ENCODE measurements around the gene REG4. TPM values are rescaled to one million over a fixed set of nuclear protein-coding genes. Genes with fewer than 3 reads are reported as not detected.

Gene REG4
- total and polyA plus RNA-seq, 10 of the 15 experiments (the other 5 are each of a cell fraction or from before 2014, with no cell fraction given): not detected

DNA sequence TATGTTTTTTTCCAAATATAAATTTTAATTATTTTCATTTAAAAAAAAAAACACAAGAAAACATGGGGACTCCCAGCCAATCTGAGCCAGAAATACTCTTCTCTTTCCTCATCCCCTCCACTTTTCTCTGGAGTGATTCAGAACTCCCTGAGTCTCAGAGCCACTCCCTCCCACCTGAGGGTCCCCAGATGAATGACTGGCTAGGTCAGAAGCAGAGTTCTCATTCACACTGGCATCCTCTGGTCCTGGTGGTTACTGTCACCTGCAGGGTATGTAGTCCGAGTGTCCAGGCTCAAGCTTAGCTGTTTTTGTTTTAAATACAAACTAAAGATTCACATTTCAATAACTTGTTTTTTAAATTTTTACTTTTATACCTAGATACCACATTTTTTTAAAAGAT lies 48.9 kb downstream of the REG4 start:
- no peaks in the 10 kb centered on the region for H3K27me3 ChIP-seq (replicated peaks in 1 of 2; ENCODE audit: control insufficient read depth in 2 of 2, insufficient read depth in 2 of 2, low read length in 1 of 2)
- intact Hi-C loops (cut with micrococcal nuclease; ENCODE audit: unreplicated experiment) (no loop called here), in situ Hi-C loops (cut with MboI) (no loop called here)
- DNase-seq (ENCODE audit: low read depth, low spot score) (no peak), ATAC-seq (no peak), FAIRE-seq (no peak)
- RAD21 ChIA-PET (ENCODE audit: unreplicated experiment): no interaction called here
- POLR2A ChIA-PET: no interaction called here
- H4K20me1 ChIP-seq (ENCODE audit: control insufficient read depth, insufficient read depth): no peaks in the 10 kb centered on the region
- no peak overlapping the region for H3K4me3 ChIP-seq
- no peak overlapping the region for H3K27ac ChIP-seq (ENCODE audit: control insufficient read depth, insufficient read depth)
- no peak overlapping the region for H3K9ac ChIP-seq (ENCODE audit: control insufficient read depth, insufficient read depth, low read length)
- WGBS (ENCODE audit: insufficient coverage, insufficient replicate concordance, low lambda C conversion rate, missing lambda C conversion rate): 30% methylated on average over 1 of the region's 1 CpG
- CTCF ChIA-PET: no interaction called here
- H3K4me2 ChIP-seq (ENCODE audit: control insufficient read depth, insufficient read depth): no peak overlapping the region
- no peaks in the 10 kb centered on the region for H3K4me1 ChIP-seq (ENCODE audit: control insufficient read depth, insufficient read depth, low read length)
- H3K9me3 ChIP-seq (replicated peaks; ENCODE audit: control insufficient read depth, insufficient read depth, low read length): no peaks in the 10 kb centered on the region
- no peaks in the 10 kb centered on the region for H3K36me3 ChIP-seq (ENCODE audit: control insufficient read depth in 2 of 2, insufficient read depth in 2 of 2, low read length in 1 of 2)
- H3K79me2 ChIP-seq (ENCODE audit: control insufficient read depth, insufficient read depth, low read length): no peaks in the 10 kb centered on the region
- SMC1A ChIA-PET (ENCODE audit: uncharacterized antibody, unreplicated experiment): no interaction called here
- H2AFZ ChIP-seq (ENCODE audit: control insufficient read depth, low read depth, low read length): no peak overlapping the region
- TF ChIP-seq, protein P1, sequence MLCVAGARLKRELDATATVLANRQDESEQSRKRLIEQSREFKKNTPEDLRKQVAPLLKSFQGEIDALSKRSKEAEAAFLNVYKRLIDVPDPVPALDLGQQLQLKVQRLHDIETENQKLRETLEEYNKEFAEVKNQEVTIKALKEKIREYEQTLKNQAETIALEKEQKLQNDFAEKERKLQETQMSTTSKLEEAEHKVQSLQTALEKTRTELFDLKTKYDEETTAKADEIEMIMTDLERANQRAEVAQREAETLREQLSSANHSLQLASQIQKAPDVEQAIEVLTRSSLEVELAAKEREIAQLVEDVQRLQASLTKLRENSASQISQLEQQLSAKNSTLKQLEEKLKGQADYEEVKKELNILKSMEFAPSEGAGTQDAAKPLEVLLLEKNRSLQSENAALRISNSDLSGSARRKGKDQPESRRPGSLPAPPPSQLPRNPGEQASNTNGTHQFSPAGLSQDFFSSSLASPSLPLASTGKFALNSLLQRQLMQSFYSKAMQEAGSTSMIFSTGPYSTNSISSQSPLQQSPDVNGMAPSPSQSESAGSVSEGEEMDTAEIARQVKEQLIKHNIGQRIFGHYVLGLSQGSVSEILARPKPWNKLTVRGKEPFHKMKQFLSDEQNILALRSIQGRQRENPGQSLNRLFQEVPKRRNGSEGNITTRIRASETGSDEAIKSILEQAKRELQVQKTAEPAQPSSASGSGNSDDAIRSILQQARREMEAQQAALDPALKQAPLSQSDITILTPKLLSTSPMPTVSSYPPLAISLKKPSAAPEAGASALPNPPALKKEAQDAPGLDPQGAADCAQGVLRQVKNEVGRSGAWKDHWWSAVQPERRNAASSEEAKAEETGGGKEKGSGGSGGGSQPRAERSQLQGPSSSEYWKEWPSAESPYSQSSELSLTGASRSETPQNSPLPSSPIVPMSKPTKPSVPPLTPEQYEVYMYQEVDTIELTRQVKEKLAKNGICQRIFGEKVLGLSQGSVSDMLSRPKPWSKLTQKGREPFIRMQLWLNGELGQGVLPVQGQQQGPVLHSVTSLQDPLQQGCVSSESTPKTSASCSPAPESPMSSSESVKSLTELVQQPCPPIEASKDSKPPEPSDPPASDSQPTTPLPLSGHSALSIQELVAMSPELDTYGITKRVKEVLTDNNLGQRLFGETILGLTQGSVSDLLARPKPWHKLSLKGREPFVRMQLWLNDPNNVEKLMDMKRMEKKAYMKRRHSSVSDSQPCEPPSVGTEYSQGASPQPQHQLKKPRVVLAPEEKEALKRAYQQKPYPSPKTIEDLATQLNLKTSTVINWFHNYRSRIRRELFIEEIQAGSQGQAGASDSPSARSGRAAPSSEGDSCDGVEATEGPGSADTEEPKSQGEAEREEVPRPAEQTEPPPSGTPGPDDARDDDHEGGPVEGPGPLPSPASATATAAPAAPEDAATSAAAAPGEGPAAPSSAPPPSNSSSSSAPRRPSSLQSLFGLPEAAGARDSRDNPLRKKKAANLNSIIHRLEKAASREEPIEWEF (IDR thresholded peaks at IDR 0.05; ENCODE audit: insufficient replicate concordance, low read depth, low read length): no peak
- TF ChIP-seq NFYB (IDR thresholded peaks at IDR 0.05; ENCODE audit: insufficient read depth, low read depth, low read length) (no peak), SPI1 (IDR thresholded peaks at IDR 0.05; ENCODE audit: borderline replicate concordance, insufficient read depth, low read depth, low read length) (no peak), HDGF (IDR thresholded peaks at IDR 0.05) (no peak), ZNF217 (IDR thresholded peaks at IDR 0.05) (no peak), NFXL1 (IDR thresholded peaks at IDR 0.05; ENCODE audit: borderline replicate concordance) (no peak), RFX5 (IDR thresholded peaks at IDR 0.05; ENCODE audit: low read depth, low read length) (no peak), IKZF1 (conservative IDR thresholded peaks at IDR 0.05) (no peak)
- TF ChIP-seq, protein P2, sequence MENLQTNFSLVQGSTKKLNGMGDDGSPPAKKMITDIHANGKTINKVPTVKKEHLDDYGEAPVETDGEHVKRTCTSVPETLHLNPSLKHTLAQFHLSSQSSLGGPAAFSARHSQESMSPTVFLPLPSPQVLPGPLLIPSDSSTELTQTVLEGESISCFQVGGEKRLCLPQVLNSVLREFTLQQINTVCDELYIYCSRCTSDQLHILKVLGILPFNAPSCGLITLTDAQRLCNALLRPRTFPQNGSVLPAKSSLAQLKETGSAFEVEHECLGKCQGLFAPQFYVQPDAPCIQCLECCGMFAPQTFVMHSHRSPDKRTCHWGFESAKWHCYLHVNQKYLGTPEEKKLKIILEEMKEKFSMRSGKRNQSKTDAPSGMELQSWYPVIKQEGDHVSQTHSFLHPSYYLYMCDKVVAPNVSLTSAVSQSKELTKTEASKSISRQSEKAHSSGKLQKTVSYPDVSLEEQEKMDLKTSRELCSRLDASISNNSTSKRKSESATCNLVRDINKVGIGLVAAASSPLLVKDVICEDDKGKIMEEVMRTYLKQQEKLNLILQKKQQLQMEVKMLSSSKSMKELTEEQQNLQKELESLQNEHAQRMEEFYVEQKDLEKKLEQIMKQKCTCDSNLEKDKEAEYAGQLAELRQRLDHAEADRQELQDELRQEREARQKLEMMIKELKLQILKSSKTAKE (IDR thresholded peaks at IDR 0.05; ENCODE audit: low read depth, poor library complexity, severe bottlenecking): no peak
- TF ChIP-seq, protein P3, sequence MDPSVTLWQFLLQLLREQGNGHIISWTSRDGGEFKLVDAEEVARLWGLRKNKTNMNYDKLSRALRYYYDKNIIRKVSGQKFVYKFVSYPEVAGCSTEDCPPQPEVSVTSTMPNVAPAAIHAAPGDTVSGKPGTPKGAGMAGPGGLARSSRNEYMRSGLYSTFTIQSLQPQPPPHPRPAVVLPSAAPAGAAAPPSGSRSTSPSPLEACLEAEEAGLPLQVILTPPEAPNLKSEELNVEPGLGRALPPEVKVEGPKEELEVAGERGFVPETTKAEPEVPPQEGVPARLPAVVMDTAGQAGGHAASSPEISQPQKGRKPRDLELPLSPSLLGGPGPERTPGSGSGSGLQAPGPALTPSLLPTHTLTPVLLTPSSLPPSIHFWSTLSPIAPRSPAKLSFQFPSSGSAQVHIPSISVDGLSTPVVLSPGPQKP (IDR thresholded peaks at IDR 0.05; ENCODE audit: low read depth, low read length): no peak
- TF ChIP-seq, protein P4, sequence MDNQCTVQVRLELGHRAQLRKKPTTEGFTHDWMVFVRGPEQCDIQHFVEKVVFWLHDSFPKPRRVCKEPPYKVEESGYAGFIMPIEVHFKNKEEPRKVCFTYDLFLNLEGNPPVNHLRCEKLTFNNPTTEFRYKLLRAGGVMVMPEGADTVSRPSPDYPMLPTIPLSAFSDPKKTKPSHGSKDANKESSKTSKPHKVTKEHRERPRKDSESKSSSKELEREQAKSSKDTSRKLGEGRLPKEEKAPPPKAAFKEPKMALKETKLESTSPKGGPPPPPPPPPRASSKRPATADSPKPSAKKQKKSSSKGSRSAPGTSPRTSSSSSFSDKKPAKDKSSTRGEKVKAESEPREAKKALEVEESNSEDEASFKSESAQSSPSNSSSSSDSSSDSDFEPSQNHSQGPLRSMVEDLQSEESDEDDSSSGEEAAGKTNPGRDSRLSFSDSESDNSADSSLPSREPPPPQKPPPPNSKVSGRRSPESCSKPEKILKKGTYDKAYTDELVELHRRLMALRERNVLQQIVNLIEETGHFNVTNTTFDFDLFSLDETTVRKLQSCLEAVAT (IDR thresholded peaks at IDR 0.05): no peak
- no TSS peak for BruUV-seq (replicated peaks)

Measured in GM12878 (cell line).